ENCODE measurements around the gene ARID4A.
A peak's percentile ranks its signal among the peaks of the same experiment; 100 is the strongest.

ARID4A gene

GRCh38 chr14:58362798-58363412 lies 64.5 kb downstream of the ARID4A start:
- TF ChIP-seq CTCF (IDR thresholded peaks at IDR 0.05; ENCODE audit: insufficient read depth, low read depth, low read length, missing control alignments) = peak; percentile 40
- no peak overlapping the region for H3K4me3 ChIP-seq (ENCODE audit: low read length)
- DNase-seq (ENCODE audit: low read depth) = peak; percentile 48

- no peak for DNase-seq (ENCODE audit: low read depth)
- no peak overlapping the region for H3K4me3 ChIP-seq (ENCODE audit: low read length)
- TF ChIP-seq CTCF (IDR thresholded peaks at IDR 0.05; ENCODE audit: insufficient read depth, low read depth, low read length, missing control alignments) = no peak
These were observed 66.0 kb downstream of the ARID4A start for GRCh38 chr14:58364316-58364715.

- no peak overlapping the region for H3K4me3 ChIP-seq (ENCODE audit: low read length)
- no peak for DNase-seq (ENCODE audit: low read depth)
- no peak for TF ChIP-seq CTCF (IDR thresholded peaks at IDR 0.05; ENCODE audit: insufficient read depth, low read depth, low read length, missing control alignments)
These were observed 68.9 kb downstream of the ARID4A start for GRCh38 chr14:58367296-58367695.

GRCh38 chr14:58368956-58369355 lies 70.6 kb downstream of the ARID4A start:
- DNase-seq (ENCODE audit: low read depth) = no peak
- no peak for TF ChIP-seq CTCF (IDR thresholded peaks at IDR 0.05; ENCODE audit: insufficient read depth, low read depth, low read length, missing control alignments)
- H3K4me3 ChIP-seq (ENCODE audit: low read length) = no peak overlapping the region

- H3K4me3 ChIP-seq (ENCODE audit: low read length) = no peak overlapping the region
- no peak for TF ChIP-seq CTCF (IDR thresholded peaks at IDR 0.05; ENCODE audit: insufficient read depth, low read depth, low read length, missing control alignments)
- no peak for DNase-seq (ENCODE audit: low read depth)
These were observed 78.4 kb downstream of the ARID4A start for GRCh38 chr14:58376791-58377190.

GRCh38 chr14:58390830-58391229 lies 92.5 kb downstream of the ARID4A start:
- H3K4me3 ChIP-seq (ENCODE audit: low read length) = no peak overlapping the region
- no peak for DNase-seq (ENCODE audit: low read depth)
- no peak for TF ChIP-seq CTCF (IDR thresholded peaks at IDR 0.05; ENCODE audit: insufficient read depth, low read depth, low read length, missing control alignments)

GRCh38 chr14:58395562-58395811 lies 97.1 kb downstream of the ARID4A start:
- H3K4me3 ChIP-seq (ENCODE audit: low read length) = peak overlapping the region; percentile 31
- peak; percentile 15 for TF ChIP-seq CTCF (IDR thresholded peaks at IDR 0.05; ENCODE audit: insufficient read depth, low read depth, low read length, missing control alignments)
- DNase-seq (ENCODE audit: low read depth) = no peak

All from epithelial cell of esophagus (primary cell).